Memory B cell (primary cell): Measurements from ENCODE around the gene DES.

Source experiments
- ATAC-seq: fragments of 150-1000 bp; cut with Tn5 transposase; 2 replicates; pipeline ENCODE4 v1.10.0; 2021; ENCODE audit warnings: low read depth, mild to moderate bottlenecking, moderate library complexity
- DNase-seq, 2 donors: peaks; one replicate each; pipeline ENCODE4 v3.0.0; 2022; ENCODE audit warnings: low spot score in 2 of 2
- H3K27ac Mint-ChIP-seq: one replicate; pipeline ENCODE4 v1.8.0; 2022; ENCODE audit warnings: mild to moderate bottlenecking, moderate library complexity, mixed read lengths
- H3K27me3 Mint-ChIP-seq: one replicate; pipeline ENCODE4 v1.8.0; 2022; ENCODE audit warnings: mixed read lengths
- H3K36me3 Mint-ChIP-seq: one replicate; pipeline ENCODE4 v1.8.0; 2022; ENCODE audit warnings: mild to moderate bottlenecking, mixed read lengths
- H3K4me1 Mint-ChIP-seq: one replicate; pipeline ENCODE4 v1.8.0; 2022; ENCODE audit warnings: mixed read lengths
- H3K4me3 Mint-ChIP-seq: one replicate; pipeline ENCODE4 v1.8.0; 2022; ENCODE audit warnings: mild to moderate bottlenecking, moderate library complexity, mixed read lengths
- H3K9me3 Mint-ChIP-seq: one replicate; pipeline ENCODE4 v1.8.0; 2022; ENCODE audit warnings: mixed read lengths

The DES gene

DNA sequence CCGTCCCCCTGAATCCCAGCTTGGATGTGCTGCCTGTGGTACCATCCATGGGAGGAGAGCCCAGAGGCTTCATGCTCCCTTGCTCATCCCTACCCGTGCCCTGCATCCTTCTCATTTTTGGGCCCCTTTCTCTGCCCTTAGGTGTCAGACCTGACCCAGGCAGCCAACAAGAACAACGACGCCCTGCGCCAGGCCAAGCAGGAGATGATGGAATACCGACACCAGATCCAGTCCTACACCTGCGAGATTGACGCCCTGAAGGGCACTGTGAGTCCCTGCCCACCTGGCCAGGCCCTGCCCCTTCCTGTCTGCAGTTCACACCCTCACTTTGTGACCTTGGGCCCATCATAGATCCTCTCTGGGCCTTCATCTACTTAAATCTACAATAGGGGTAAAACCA lies 2.5 kb downstream of the DES start:
- ATAC-seq: no peak
- Mint-ChIP-seq H3K4me1 (no peaks in the 10 kb centered on the region), H3K36me3 (no peaks in the 10 kb centered on the region), H3K27ac (no peak overlapping the region), H3K4me3 (no peak overlapping the region), H3K27me3 (peaks cover 23% of the 10 kb centered on the region), H3K9me3 (no peaks in the 10 kb centered on the region)
- DNase-seq: no peak

DNA sequence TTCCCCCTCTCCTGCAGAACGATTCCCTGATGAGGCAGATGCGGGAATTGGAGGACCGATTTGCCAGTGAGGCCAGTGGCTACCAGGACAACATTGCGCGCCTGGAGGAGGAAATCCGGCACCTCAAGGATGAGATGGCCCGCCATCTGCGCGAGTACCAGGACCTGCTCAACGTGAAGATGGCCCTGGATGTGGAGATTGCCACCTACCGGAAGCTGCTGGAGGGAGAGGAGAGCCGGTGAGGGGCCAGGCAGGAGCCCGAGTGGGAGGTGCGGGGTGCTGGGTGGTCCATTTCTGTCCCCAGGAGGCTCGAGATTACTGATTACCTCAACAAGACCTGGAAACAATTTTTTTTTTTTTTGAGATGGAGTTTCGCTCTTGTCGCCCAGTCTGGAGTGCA lies 3.1 kb downstream of the DES start:
- ATAC-seq (no peak), DNase-seq (no peak)
- Mint-ChIP-seq H3K36me3 (no peaks in the 10 kb centered on the region), H3K4me1 (no peaks in the 10 kb centered on the region), H3K9me3 (no peaks in the 10 kb centered on the region), H3K27ac (no peak overlapping the region), H3K27me3 (peaks cover 27% of the 10 kb centered on the region), H3K4me3 (no peak overlapping the region)

DNA sequence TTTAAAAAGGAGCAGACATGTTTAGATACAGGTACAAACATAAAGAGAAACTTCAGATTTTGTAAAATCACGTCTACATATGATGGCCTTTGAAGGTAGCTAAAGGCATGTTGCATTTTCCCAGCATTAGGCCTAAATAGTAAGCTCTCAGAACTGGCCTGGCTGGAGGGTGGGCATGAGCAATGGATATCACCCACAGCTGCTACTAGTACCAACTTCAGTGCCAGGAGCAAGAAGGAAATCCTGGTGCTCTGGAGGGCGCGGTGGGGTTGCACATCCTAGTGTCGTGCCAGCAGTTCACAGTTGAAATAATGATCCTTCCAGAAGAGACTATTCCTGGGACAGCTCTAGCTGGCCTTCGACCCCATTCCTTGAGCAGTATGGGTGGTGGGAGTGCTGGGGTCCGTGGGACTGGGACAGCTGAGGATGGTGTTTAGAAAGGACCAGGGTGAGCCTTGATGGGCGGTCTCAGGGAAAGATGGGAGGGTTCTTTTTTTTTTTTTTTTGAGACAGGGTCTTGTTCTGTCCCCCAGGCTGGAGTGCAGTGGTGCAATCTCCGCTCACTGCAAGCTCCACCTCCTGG lies 4.9 kb downstream of the DES start:
- H3K9me3 Mint-ChIP-seq: no peaks in the 10 kb centered on the region
- no peaks in the 10 kb centered on the region for H3K36me3 Mint-ChIP-seq
- no peaks in the 10 kb centered on the region for H3K4me1 Mint-ChIP-seq
- H3K4me3 Mint-ChIP-seq: no peak overlapping the region
- no peak overlapping the region for H3K27ac Mint-ChIP-seq
- no peak for ATAC-seq
- DNase-seq: no peak
- peaks cover 26% of the 10 kb centered on the region for H3K27me3 Mint-ChIP-seq

DNA sequence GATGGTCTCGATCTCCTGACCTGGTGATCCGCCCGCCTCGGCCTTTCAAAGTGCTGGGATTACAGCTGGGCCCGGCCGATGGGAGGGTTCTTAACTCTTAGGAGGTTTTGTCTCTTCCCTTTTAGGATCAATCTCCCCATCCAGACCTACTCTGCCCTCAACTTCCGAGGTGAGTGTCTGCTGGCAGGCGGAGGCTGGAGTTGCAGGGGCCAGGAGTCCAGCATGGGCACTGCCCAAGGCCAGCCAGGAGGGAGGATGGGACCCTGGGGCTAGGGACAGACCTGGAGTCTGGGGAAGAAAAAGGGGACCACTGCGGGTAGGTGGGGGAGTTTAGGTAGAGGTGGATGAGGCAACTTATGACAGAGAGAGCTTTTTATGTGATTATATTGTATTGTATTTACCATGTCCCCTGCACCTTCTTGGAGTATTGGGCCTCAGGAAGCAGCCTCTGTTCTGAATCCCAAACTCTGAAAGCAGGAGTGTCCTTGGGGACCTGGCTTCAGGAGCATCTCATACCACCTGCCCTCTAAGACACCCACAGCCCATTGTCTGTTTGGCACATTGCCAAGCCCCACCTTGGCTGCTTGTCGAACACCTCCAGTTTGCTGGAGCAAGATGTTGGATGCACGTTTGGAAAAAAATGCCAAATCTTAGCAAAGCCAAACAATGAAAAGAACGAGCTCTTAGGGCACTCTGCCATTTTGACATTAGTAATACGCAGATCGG lies 5.6 kb downstream of the DES start:
- H3K36me3 Mint-ChIP-seq: no peaks in the 10 kb centered on the region
- H3K4me1 Mint-ChIP-seq: no peaks in the 10 kb centered on the region
- no peak for DNase-seq
- no peak overlapping the region for H3K4me3 Mint-ChIP-seq
- H3K27me3 Mint-ChIP-seq: peaks cover 26% of the 10 kb centered on the region
- no peaks in the 10 kb centered on the region for H3K9me3 Mint-ChIP-seq
- ATAC-seq: no peak
- H3K27ac Mint-ChIP-seq: no peak overlapping the region

DNA sequence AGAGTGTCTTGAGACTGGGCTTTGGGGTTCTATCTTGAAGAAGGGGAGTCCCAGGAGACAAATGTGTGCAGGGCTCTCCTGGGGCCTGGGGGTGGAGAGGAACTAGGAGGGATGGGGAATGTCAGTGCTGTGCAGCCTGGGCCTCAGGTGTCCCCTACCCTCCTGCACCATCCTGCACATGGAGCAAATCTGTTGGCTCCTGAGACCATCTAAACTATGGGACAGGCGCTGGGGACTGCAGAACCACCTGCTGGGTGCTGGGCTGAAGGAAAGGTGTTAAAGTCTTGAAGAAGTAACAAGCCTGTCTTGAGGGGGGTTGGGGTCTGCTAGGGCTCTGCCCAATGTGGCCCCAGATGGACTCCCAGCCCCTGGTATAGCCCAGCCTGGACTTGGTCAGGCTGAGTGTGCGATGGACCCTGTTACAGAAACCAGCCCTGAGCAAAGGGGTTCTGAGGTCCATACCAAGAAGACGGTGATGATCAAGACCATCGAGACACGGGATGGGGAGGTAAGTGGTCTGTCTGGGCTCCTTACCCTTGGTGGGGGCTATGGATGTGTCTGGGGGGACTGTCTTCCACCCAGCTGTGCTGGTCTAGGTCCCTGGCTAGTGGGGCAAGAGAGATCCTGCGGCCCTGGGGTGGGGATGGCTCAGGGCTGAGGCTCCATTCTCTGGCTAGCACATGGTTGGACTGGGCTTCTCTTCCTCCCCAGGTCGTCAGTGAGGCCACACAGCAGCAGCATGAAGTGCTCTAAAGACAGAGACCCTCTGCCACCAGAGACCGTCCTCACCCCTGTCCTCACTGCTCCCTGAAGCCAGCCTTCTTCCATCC lies 7.3 kb downstream of the DES start:
- ATAC-seq (no peak), DNase-seq (no peak)
- no peaks in the 10 kb centered on the region for H3K9me3 Mint-ChIP-seq
- H3K27me3 Mint-ChIP-seq: peaks cover 21% of the 10 kb centered on the region
- H3K27ac Mint-ChIP-seq: no peak overlapping the region
- no peaks in the 10 kb centered on the region for H3K4me1 Mint-ChIP-seq
- H3K36me3 Mint-ChIP-seq: no peaks in the 10 kb centered on the region
- no peak overlapping the region for H3K4me3 Mint-ChIP-seq

DNA sequence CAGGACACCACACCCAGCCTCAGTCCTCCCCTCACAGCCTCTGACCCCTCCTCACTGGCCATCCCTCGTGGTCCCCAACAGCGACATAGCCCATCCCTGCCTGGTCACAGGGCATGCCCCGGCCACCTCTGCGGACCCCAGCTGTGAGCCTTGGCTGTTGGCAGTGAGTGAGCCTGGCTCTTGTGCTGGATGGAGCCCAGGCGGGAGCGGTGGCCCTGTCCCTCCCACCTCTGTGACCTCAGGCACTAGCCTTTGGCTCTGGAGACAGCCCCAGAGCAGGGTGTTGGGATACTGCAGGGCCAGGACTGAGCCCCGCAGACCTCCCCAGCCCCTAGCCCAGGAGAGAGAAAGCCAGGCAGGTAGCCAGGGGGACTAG lies 7.9 kb downstream of the DES start:
- no peaks in the 10 kb centered on the region for H3K9me3 Mint-ChIP-seq
- no peak overlapping the region for H3K27ac Mint-ChIP-seq
- H3K4me3 Mint-ChIP-seq: no peak overlapping the region
- peaks cover 19% of the 10 kb centered on the region for H3K27me3 Mint-ChIP-seq
- ATAC-seq: no peak
- no peaks in the 10 kb centered on the region for H3K4me1 Mint-ChIP-seq
- H3K36me3 Mint-ChIP-seq: no peaks in the 10 kb centered on the region
- DNase-seq: no peak

DNA sequence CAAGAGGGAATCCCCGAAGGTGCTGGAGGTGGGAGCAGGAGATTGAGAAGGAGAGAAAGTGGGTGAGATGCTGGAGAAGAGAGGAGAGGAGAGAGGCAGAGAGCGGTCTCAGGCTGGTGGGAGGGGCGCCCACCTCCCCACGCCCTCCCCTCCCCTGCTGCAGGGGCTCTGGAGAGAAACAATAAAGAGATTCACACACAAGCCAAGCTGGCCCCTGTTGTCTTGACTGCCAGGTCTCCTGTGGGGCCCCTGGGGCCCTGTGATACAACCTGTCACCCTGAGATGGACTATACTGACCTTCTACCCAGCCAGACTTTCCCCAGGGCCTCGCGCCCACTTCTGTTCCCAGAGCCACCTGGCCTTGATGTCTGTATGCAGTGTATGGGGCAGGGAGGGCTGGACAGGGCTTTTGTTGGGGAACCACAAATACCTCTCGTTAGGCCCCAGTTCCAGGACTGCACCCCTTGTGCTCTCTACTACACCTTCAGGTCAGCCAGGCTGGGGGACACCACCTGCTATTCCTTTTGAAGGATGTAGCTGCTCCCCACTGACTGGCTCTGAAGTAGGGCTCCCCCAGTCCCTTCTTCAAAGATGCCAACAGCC lies 8.5 kb downstream of the DES start:
- Mint-ChIP-seq H3K27ac (no peak overlapping the region), H3K36me3 (no peaks in the 10 kb centered on the region), H3K4me1 (no peaks in the 10 kb centered on the region), H3K4me3 (no peak overlapping the region), H3K27me3 (peaks cover 23% of the 10 kb centered on the region), H3K9me3 (no peaks in the 10 kb centered on the region)
- DNase-seq (no peak), ATAC-seq (no peak)

DNA sequence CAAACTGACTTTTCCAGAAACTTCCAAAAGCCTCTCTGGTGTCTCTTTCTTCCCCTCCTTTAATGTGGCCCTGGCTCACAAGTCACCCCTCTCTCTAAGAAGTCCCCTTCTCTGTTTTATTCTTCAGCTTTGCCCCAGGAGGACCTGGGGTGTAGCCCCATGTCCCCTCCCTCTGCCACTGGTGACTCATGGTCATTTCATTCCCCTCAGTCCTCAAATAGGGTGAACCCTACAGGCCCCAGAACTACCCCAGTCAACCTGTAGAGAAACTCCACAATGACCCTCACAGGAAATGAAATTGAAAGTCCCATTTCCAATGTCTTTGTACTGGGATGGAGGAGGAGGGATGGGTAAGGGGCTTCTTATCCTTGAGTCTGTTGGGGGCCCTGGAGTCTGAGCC lies 10.3 kb downstream of the DES start:
- no peaks in the 10 kb centered on the region for H3K9me3 Mint-ChIP-seq
- no peak overlapping the region for H3K27ac Mint-ChIP-seq
- H3K27me3 Mint-ChIP-seq: peaks cover 19% of the 10 kb centered on the region
- no peaks in the 10 kb centered on the region for H3K4me1 Mint-ChIP-seq
- H3K36me3 Mint-ChIP-seq: no peaks in the 10 kb centered on the region
- ATAC-seq (no peak), DNase-seq (no peak)
- H3K4me3 Mint-ChIP-seq: no peak overlapping the region

DNA sequence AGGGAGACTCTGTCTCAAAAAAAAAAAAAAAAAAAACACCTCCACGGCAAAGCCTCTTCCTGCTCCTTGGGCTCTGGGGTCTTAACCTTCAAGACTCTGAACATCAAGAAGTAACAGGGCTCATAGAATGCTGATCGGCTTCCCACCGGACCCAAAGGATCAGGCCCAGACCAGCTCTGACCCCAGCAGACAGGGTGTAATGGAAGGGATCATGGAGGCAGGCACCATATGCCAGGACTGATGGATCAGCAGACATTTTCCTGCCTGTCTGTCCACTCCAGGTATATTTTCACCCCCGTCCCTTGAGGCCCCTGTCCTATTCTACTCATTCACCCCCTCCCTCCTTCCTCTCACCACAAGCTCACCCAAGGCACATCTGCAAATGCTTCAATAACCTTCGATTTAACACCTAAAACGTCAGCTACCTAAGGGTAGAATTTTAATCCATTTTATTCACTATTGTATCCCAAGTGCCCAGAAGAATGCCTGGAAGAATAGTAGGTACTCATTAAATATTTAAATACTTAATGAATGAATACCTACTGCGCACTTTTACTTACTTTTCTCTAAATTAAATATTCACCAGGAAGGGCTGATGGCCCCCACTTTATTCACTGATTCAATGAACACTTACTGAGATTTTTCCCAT lies 11.9 kb downstream of the DES start:
- Mint-ChIP-seq H3K4me1 (no peaks in the 10 kb centered on the region), H3K36me3 (no peaks in the 10 kb centered on the region), H3K9me3 (no peaks in the 10 kb centered on the region), H3K4me3 (no peak overlapping the region), H3K27me3 (peaks cover 17% of the 10 kb centered on the region), H3K27ac (no peak overlapping the region)
- DNase-seq: no peak
- no peak for ATAC-seq

DNA sequence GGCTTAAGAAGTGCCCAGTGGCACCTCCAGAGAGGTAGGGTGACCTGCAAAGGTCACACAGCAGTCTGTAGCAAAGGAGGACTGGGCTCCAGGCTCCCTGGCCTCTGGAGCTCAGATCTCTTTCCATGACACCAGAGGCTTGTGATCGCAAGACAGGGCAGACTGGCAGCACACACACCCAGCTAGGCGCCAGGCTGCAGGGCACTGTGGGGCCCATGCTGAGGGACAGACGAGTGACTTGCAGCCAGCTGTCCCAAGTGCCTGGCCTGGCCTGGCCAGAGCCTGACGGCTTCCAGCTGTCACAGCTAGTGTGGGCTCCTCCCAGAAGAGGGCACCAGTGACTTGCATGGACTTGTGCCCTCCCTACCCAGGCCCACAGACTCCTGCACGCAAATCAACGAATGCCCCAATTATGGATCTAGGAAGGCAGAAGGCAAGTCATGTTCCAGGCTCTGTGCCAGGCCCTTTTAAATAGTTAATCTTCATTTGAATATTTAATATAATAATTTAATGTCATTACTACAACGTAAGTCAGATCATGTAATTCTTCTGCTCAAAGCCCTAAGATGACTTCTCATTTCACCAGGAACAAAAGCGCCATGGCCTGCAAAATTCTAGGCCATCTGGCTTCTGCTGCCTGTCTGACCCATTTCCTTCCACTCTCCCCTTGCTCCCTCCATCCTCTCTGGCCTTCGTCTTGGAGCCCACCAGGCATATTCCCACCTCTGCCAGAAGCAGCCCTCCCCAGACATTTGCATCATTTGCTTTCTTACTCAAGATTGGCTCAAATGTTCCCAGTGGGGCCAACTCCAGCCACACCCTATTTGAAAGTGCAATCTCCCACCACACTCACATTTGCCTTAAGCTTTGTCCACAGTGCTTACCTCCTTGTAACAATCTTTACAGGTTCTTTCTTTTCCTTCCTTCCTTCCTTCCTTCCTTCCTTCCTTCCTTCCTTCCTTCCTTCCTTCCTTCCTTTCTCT lies 12.7 kb downstream of the DES start:
- Mint-ChIP-seq H3K27ac (no peak overlapping the region), H3K36me3 (no peaks in the 10 kb centered on the region), H3K4me1 (no peaks in the 10 kb centered on the region), H3K27me3 (peaks cover 17% of the 10 kb centered on the region), H3K9me3 (no peaks in the 10 kb centered on the region), H3K4me3 (no peak overlapping the region)
- DNase-seq: no peak
- ATAC-seq: no peak

DNA sequence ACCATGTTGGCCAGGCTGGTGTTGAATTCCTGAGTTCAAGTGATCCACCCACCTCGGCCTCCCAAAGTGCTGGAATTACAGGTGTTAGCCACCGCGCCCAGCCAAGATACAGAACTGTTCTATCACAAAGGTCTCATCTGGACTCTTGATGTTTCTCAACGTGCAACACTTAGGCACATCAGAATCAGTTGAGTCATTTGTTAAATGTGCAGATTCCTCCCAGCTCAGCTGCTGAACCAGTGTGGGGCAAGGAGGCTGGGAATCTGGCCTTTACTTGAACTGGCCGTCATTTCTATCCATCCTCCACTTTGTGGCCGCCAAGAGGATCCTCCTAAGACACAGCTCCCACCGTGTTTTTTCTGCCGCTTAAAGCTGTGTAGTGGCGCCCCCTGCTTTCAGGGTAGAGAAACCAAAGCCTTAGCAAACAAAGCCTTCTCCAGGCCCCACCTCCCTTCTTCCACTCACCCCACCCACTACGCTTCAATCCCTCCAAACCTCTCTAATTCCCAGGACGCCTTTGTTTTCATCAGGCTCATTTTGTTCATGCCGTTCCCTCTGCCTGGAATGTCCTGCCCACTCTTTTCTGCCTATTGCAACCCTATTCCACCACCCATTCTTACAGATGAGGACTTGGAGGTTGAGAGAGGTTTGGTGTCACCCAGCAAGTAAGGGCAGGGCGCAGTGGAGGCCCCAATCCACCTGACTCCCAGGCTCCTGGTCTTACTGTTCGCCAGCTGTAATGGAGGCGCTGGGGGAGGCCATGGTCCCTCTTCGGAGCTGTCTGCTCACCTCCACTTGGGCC lies 15.7 kb downstream of the DES start:
- Mint-ChIP-seq H3K9me3 (no peaks in the 10 kb centered on the region), H3K4me1 (no peaks in the 10 kb centered on the region), H3K36me3 (no peaks in the 10 kb centered on the region), H3K27ac (no peak overlapping the region), H3K4me3 (no peak overlapping the region), H3K27me3 (peaks cover 15% of the 10 kb centered on the region)
- ATAC-seq: no peak
- DNase-seq: no peak

DNA sequence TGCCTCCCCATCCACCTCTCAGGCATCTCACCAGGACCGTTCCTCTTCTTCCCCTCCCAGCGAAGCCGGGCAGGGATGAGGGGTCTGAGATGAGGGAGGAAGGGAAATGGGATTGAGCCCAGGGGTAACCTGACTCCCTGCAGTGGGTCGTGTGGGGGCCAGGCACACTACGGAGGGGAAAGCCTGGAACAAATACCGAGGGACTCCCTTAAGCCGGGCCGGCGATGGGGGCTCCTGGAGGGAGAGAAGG lies 16.2 kb downstream of the DES start:
- Mint-ChIP-seq H3K4me1 (no peaks in the 10 kb centered on the region), H3K36me3 (no peaks in the 10 kb centered on the region), H3K4me3 (no peak overlapping the region), H3K27me3 (peaks cover 15% of the 10 kb centered on the region), H3K27ac (no peak overlapping the region), H3K9me3 (no peaks in the 10 kb centered on the region)
- DNase-seq (no peak), ATAC-seq (no peak)
